Testis (tissue), 2 donors: ENCODE measurements around the gene CMTM8.

Source experiments
- POLR2A ChIP-seq: fragments of 450-650 bp; IDR thresholded peaks from one replicate; pipeline ENCODE4 v1.6.1; 2017; ENCODE audit warnings: antibody characterized with exemption, mild to moderate bottlenecking, moderate library complexity
- TF ChIP-seq, protein P1 (sequence below), 3 experiments: fragments of 450-650 bp in 2 of 3; fragments of 200-600 bp in 1 of 3; sonication (generic) in 1 of 3; IDR thresholded peaks; one replicate each; pipeline ENCODE4 v1.5.1; 2016 to 2019; ENCODE audit warnings: antibody characterized with exemption in 3 of 3, mild to moderate bottlenecking in 2 of 3, moderate library complexity in 1 of 3

DNA sequence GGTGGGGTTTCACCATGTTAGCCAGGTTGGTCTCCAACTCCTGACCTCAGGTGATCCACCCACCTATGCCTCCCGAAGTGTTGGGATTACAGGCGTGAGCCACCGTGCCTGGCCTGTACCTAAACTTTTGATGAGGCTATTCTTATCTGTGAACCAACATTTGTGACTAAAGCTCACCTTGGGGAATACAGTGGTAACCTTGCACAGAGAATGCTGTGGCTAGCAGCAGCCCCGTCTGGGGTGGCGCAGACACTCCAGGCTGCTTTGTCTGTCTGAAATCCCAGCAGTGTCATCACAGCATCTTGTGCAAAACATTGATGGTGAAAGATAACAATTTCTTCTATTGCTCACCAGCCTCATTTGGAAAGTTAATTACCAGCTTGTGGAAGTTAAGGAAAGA, 58.9 kb downstream of the CMTM8 start:
- TF ChIP-seq POLR2A = no peak
- TF ChIP-seq, protein P1, sequence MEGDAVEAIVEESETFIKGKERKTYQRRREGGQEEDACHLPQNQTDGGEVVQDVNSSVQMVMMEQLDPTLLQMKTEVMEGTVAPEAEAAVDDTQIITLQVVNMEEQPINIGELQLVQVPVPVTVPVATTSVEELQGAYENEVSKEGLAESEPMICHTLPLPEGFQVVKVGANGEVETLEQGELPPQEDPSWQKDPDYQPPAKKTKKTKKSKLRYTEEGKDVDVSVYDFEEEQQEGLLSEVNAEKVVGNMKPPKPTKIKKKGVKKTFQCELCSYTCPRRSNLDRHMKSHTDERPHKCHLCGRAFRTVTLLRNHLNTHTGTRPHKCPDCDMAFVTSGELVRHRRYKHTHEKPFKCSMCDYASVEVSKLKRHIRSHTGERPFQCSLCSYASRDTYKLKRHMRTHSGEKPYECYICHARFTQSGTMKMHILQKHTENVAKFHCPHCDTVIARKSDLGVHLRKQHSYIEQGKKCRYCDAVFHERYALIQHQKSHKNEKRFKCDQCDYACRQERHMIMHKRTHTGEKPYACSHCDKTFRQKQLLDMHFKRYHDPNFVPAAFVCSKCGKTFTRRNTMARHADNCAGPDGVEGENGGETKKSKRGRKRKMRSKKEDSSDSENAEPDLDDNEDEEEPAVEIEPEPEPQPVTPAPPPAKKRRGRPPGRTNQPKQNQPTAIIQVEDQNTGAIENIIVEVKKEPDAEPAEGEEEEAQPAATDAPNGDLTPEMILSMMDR (IDR thresholded peaks at IDR 0.05) = no peak
